Hypothalamus (tissue), 51 donors: ENCODE results near the gene ATXN1.

Source experiments
- DNase-seq, 51 donors: peaks; one replicate each; lab custom pipeline; 2025; lab: John Stamatoyannopoulos, UW

ATXN1 gene

GRCh38 chr6:16749516-16750485 is 11.5 kb downstream of the ATXN1 start:
- DNase-seq = no peak

GRCh38 chr6:16748025-16748319 is 13.3 kb downstream of the ATXN1 start:
- no peak for DNase-seq

- no peak for DNase-seq
Observed at GRCh38 chr6:16747232-16748024, 13.8 kb downstream of the ATXN1 start.

GRCh38 chr6:16746812-16747211 is 14.4 kb downstream of the ATXN1 start:
- peak in 1 of 51 donors; percentile 38 for DNase-seq

GRCh38 chr6:16746401-16746800 is 14.9 kb downstream of the ATXN1 start:
- no peak for DNase-seq

GRCh38 chr6:16743664-16744210 is 17.5 kb downstream of the ATXN1 start:
- DNase-seq = no peak

- DNase-seq = no peak
Observed at GRCh38 chr6:16742116-16742515, 19.1 kb downstream of the ATXN1 start.

GRCh38 chr6:16741112-16742016 is 19.9 kb downstream of the ATXN1 start:
- DNase-seq = no peak

- DNase-seq = no peak
Observed at GRCh38 chr6:16740097-16740496, 21.2 kb downstream of the ATXN1 start.

GRCh38 chr6:16739329-16739801 is 21.9 kb downstream of the ATXN1 start:
- DNase-seq = peak in 2 of 51 donors; percentile 7 to 16

GRCh38 chr6:16737925-16738324 is 23.3 kb downstream of the ATXN1 start:
- DNase-seq = no peak

GRCh38 chr6:16736856-16737775 is 24.1 kb downstream of the ATXN1 start:
- DNase-seq = no peak

GRCh38 chr6:16735014-16735413 is 26.2 kb downstream of the ATXN1 start:
- DNase-seq = no peak

GRCh38 chr6:16733085-16733484 is 28.2 kb downstream of the ATXN1 start:
- DNase-seq = no peak

GRCh38 chr6:16731478-16732051 is 29.7 kb downstream of the ATXN1 start:
- no peak for DNase-seq

GRCh38 chr6:16730738-16731477 is 30.4 kb downstream of the ATXN1 start:
- DNase-seq = no peak

- DNase-seq = no peak
Observed at GRCh38 chr6:16729744-16730143, 31.5 kb downstream of the ATXN1 start.

GRCh38 chr6:16729183-16729691 is 32.0 kb downstream of the ATXN1 start:
- DNase-seq = no peak
